ENCODE data around the gene TMUB1. TPM values are rescaled to one million over a fixed set of nuclear protein-coding genes. Genes with fewer than 3 reads are reported as not detected.

TMUB1 gene
- total and polyA plus RNA-seq, 2 experiments from 2014 or later = 45.0 to 83.1 TPM

DNA sequence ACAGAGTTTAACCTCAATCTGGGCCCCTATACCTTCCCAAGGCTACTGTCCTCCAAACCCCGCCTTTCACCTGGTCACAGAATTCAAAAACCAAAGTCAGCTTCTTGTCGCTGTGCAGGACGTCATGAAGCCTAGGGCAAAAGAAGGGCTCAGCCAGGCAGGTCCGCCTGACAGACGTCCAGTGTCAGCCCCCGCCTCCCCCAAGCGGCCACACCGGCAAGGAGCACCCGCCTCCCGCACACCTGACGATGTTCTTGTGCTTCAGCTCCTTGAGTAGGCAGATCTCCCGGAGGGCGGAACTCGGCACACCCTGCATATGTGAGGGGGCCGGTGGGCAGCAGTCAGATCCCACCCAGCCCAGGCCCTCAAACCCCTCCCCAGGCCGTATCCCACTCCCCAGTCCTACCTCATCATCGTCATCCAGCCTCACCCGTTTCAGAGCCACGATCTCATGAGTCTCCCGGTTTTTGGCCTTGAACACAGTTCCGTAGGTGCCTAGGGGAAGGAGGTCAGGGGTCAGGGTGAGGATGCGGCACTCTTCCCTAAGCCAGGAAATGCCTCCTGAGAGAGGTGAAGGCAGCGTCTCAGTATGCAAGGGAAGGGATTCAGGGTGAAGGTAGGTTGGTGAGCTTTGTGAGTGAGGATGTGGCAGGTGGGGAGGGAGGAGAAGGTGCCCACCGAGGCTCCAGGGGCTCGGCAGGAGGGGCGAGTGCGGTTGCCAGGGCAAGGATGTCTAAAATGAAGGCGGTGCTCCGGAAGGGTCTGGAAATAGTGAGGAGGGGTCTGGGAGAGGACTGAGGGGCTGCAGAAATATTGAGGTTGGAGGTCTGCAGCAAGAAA is 26.4 kb downstream of the TMUB1 start:
- Histone ChIP-seq H3K9me2 (replicated peaks; ENCODE audit: insufficient read depth) (no peaks in the 10 kb centered on the region), H4K20me1 (ENCODE audit: insufficient read depth, poor library complexity, severe bottlenecking) (peaks cover 12% of the 10 kb centered on the region), H3K36me3 (replicated peaks; ENCODE audit: insufficient read depth, low read depth) (no peaks in the 10 kb centered on the region), H3K4me1 (ENCODE audit: insufficient read depth) (peaks cover 30% of the 10 kb centered on the region), H3K4me3 (peak overlapping the region; percentile 83), H3K79me2 (peaks cover 30% of the 10 kb centered on the region), H3K4me2 (peak overlapping the region; percentile 98), H2AFZ (no peak overlapping the region), H3K9me3 (ENCODE audit: low read depth) (no peaks in the 10 kb centered on the region), H3K27me3 (no peaks in the 10 kb centered on the region), H3K27ac (no peak overlapping the region)
- DNase-seq (ENCODE audit: low spot score) = peak; percentile 72
- WGBS (ENCODE audit: low lambda C conversion rate, missing lambda C conversion rate) = 18% methylated on average over 29 of the region's 29 CpGs
- TF ChIP-seq EZH2 (IDR thresholded peaks at IDR 0.05; ENCODE audit: borderline replicate concordance) = no peak
- TF ChIP-seq, protein P1, sequence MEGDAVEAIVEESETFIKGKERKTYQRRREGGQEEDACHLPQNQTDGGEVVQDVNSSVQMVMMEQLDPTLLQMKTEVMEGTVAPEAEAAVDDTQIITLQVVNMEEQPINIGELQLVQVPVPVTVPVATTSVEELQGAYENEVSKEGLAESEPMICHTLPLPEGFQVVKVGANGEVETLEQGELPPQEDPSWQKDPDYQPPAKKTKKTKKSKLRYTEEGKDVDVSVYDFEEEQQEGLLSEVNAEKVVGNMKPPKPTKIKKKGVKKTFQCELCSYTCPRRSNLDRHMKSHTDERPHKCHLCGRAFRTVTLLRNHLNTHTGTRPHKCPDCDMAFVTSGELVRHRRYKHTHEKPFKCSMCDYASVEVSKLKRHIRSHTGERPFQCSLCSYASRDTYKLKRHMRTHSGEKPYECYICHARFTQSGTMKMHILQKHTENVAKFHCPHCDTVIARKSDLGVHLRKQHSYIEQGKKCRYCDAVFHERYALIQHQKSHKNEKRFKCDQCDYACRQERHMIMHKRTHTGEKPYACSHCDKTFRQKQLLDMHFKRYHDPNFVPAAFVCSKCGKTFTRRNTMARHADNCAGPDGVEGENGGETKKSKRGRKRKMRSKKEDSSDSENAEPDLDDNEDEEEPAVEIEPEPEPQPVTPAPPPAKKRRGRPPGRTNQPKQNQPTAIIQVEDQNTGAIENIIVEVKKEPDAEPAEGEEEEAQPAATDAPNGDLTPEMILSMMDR (IDR thresholded peaks at IDR 0.05; ENCODE audit: poor library complexity) = peak; percentile 18

DNA sequence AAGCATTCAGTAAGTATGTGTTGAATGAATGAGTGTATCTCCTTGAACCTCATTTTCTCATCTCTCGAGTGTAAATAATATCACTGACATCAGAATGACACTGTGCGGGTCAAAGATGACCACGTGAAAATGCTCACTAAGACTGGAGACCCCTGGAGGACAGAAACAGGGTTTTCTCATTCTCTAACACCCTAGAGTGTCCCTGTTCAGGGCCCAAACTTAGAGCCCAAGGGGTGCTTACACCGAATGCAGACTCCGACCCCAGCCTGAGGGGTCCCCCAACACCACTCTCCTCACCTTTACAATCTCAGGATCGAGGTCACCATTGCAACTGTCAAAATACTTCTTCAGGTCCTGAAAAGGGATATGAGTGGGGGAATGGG is 27.0 kb downstream of the TMUB1 start:
- Histone ChIP-seq H3K4me3 (no peak overlapping the region), H3K4me2 (peak overlapping the region; percentile 98), H2AFZ (no peak overlapping the region), H3K4me1 (ENCODE audit: insufficient read depth) (peaks cover 24% of the 10 kb centered on the region), H3K9me2 (replicated peaks; ENCODE audit: insufficient read depth) (no peaks in the 10 kb centered on the region), H4K20me1 (ENCODE audit: insufficient read depth, poor library complexity, severe bottlenecking) (peaks cover 5% of the 10 kb centered on the region), H3K27ac (no peak overlapping the region), H3K36me3 (replicated peaks; ENCODE audit: insufficient read depth, low read depth) (no peaks in the 10 kb centered on the region), H3K27me3 (no peaks in the 10 kb centered on the region), H3K79me2 (peaks cover 23% of the 10 kb centered on the region), H3K9me3 (ENCODE audit: low read depth) (no peaks in the 10 kb centered on the region)
- TF ChIP-seq, protein P1 (IDR thresholded peaks at IDR 0.05; ENCODE audit: poor library complexity) = no peak
- TF ChIP-seq EZH2 (IDR thresholded peaks at IDR 0.05; ENCODE audit: borderline replicate concordance) (no peak), EZH2phosphoT487 (IDR thresholded peaks at IDR 0.05; ENCODE audit: low read depth, severe bottlenecking, unreplicated experiment) (no peak)
- DNase-seq (ENCODE audit: low spot score) = no peak
- WGBS (ENCODE audit: low lambda C conversion rate, missing lambda C conversion rate) = 85% methylated on average over 6 of the region's 6 CpGs

DNA sequence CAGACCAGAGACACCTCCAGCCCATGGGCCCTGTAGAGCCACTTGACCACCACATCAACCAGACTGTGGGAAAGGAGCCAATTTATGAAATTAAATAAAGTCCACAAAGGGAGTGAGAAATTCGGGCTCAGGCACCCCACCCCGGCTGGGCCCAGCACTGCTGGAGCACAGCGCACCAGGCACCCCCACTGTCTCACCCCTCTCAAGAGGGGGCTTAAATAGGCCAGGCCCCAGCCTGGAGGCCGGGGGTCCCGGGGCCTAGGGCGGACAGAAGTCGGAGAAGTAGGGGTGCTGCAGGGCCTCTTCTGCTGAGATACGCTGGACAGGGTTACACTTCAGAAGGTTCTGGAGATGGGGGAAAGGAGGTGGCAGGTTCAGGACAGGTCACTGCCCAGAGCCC is 29.5 kb downstream of the TMUB1 start:
- no peak overlapping the region for H3K4me2 ChIP-seq
- TF ChIP-seq, protein P1 (IDR thresholded peaks at IDR 0.05; ENCODE audit: poor library complexity) = no peak
- TF ChIP-seq EZH2phosphoT487 (IDR thresholded peaks at IDR 0.05; ENCODE audit: low read depth, severe bottlenecking, unreplicated experiment) (no peak), EZH2 (IDR thresholded peaks at IDR 0.05; ENCODE audit: borderline replicate concordance) (no peak)
- no peak overlapping the region for H3K27ac ChIP-seq
- H3K79me2 ChIP-seq = peaks cover 6% of the 10 kb centered on the region
- H3K4me3 ChIP-seq = no peak overlapping the region
- 85% methylated on average over 7 of the region's 8 CpGs for WGBS (ENCODE audit: low lambda C conversion rate, missing lambda C conversion rate)
- H4K20me1 ChIP-seq (ENCODE audit: insufficient read depth, poor library complexity, severe bottlenecking) = no peaks in the 10 kb centered on the region
- no peaks in the 10 kb centered on the region for H3K36me3 ChIP-seq (replicated peaks; ENCODE audit: insufficient read depth, low read depth)
- no peak for DNase-seq (ENCODE audit: low spot score)
- H3K27me3 ChIP-seq = no peaks in the 10 kb centered on the region
- no peak overlapping the region for H2AFZ ChIP-seq
- no peaks in the 10 kb centered on the region for H3K9me2 ChIP-seq (replicated peaks; ENCODE audit: insufficient read depth)
- H3K9me3 ChIP-seq (ENCODE audit: low read depth) = no peaks in the 10 kb centered on the region
- peaks cover 11% of the 10 kb centered on the region for H3K4me1 ChIP-seq (ENCODE audit: insufficient read depth)

All from hepatocyte (in vitro differentiated cells).